Activated T-cell treated with anti-CD3 and anti-CD28 coated beads, Interleukin-2, amount 50 U/mL, for 4 hours (primary cell): ENCODE data around the gene SH2B2. TPM values are rescaled to one million over a fixed set of nuclear protein-coding genes. Genes with fewer than 3 reads are reported as not detected.
"Not testable (repeated sequence)": the region's sequence is repeated elsewhere in the genome, so short reads cannot be mapped to it uniquely, and the experiment has no call there.

ENCODE experiments used
- ATAC-seq, 2 donors: fragments of 200-7000 bp; cut with Tn5 transposase; one replicate each; pipeline ENCODE4 v1.10.0; 2021
- DNase-seq: peaks from one replicate; pipeline ENCODE4 v3.0.0-alpha.2; 2020
- H3K27me3 Mint-ChIP-seq: one replicate; pipeline ENCODE4 v1.8.0; 2021; ENCODE audit warnings: low read depth, mixed read lengths
- H3K36me3 Mint-ChIP-seq: one replicate; pipeline ENCODE4 v1.8.0; 2022; ENCODE audit warnings: mixed read lengths; ENCODE audit not compliant: insufficient read depth
- H3K4me1 Mint-ChIP-seq: one replicate; pipeline ENCODE4 v1.8.0; 2021; ENCODE audit warnings: low read depth, mixed read lengths
- H3K4me3 Mint-ChIP-seq: one replicate; pipeline ENCODE4 v1.8.0; 2021; ENCODE audit warnings: mild to moderate bottlenecking, moderate library complexity, mixed read lengths
- H3K9me3 Mint-ChIP-seq: one replicate; pipeline ENCODE4 v1.8.0; 2021; ENCODE audit warnings: mixed read lengths
- total RNA-seq, 3 donors: library from RNA; stranded (reverse); gene quantifications; one replicate each; pipeline ENCODE4 v1.2.1, GENCODE V29; 2021

The SH2B2 gene
- total RNA-seq, 3 donors from 2014 or later, result 2.3 to 3.0 (median 2.6) TPM

- no peak for DNase-seq
- H3K4me3 Mint-ChIP-seq, result peak overlapping the region; percentile 45
- H3K9me3 Mint-ChIP-seq, result no peaks in the 10 kb centered on the region
- H3K27me3 Mint-ChIP-seq, result peaks cover 2% of the 10 kb centered on the region
- ATAC-seq, result no peak
- H3K36me3 Mint-ChIP-seq, result no peaks in the 10 kb centered on the region
- H3K4me1 Mint-ChIP-seq, result peaks cover 39% of the 10 kb centered on the region
These were observed 1.3 kb downstream of the SH2B2 start for GRCh38 chr7:102287981-102288278.

GRCh38 chr7:102288285-102288930 is 1.7 kb downstream of the SH2B2 start:
- H3K4me3 Mint-ChIP-seq, result peak overlapping the region; percentile 55
- peaks cover 2% of the 10 kb centered on the region for H3K27me3 Mint-ChIP-seq

DNA sequence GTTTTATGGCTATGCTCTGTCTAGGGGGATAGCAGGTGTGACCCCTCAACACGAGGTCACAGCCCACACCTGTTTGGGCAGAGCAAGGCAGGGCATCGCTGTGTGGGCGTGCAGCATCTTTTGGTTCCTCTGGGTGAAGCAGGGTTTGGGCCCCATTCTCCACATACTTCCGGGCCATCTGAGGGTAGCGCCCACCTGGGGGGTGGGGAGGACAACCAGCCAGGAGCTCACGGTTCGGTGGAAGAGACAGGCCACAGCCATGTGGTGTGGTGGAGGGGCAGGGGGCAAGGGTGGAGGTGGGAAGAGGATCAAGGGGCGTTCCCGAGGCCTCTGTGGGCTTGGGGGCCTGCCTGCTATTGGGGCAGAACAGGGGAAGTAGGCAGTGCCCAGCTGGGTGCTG is 2.4 kb downstream of the SH2B2 start:
- H3K4me3 Mint-ChIP-seq, result no peak overlapping the region
- peaks cover 2% of the 10 kb centered on the region for H3K27me3 Mint-ChIP-seq
- peaks cover 37% of the 10 kb centered on the region for H3K4me1 Mint-ChIP-seq
- no peaks in the 10 kb centered on the region for H3K9me3 Mint-ChIP-seq
- ATAC-seq, result no peak
- no peak for DNase-seq
- no peaks in the 10 kb centered on the region for H3K36me3 Mint-ChIP-seq

More at GRCh38 chr7:102288285-102288930, 1.7 kb downstream of the SH2B2 start:
- Mint-ChIP-seq H3K36me3 (no peaks in the 10 kb centered on the region), H3K4me1 (peaks cover 39% of the 10 kb centered on the region), H3K9me3 (no peaks in the 10 kb centered on the region)
- ATAC-seq (no peak), DNase-seq (no peak)

DNA sequence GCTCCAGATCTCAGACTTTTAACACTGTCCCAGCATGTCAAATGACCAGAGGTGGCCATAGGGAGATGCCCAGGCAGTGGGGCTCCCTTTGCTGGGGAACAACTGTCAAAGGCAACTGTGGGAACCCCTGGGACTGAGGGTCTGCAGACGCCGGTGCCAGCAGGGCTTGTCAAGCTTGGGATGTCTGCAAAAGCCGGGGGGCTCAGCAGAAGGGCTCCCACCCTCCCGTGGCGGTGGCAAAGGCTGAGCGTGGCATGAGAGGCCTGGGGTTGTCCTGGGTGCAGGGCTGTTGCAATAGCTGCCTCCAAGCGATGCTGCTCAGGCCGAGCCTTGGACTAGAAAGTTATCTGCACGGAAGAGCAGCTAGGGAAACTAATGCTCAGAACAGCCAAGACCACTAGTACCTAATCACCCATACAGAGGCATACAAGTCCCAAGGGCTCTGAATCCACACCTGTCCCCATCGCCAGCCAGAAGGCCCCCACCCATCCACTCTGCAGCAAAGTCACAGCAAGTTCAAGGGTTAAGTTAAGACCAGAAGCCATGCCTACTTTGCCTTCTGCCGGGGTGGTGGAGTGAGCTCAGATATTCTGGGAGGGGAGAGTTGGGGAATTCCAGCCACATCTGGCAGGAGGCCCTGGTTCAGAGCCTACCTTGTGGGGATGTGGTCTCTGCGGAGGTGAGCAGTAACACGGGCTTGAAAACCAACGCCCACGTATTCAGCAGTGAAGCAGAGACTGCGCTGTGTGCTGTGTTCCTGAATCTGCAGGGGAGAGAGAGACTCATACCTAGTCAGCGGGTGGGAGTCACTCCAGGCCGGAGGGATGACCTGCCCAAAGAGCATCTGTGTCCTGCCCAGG is 4.6 kb downstream of the SH2B2 start:
- DNase-seq (peak; percentile 36), ATAC-seq (peak; percentile 32 to 35)
- Mint-ChIP-seq H3K4me1 (peaks cover 25% of the 10 kb centered on the region), H3K36me3 (no peaks in the 10 kb centered on the region), H3K4me3 (no peak overlapping the region), H3K27me3 (peaks cover 2% of the 10 kb centered on the region), H3K9me3 (no peaks in the 10 kb centered on the region)

- DNase-seq (no peak), ATAC-seq (no peak)
- Mint-ChIP-seq H3K27me3 (peaks cover 2% of the 10 kb centered on the region), H3K4me1 (peaks cover 25% of the 10 kb centered on the region), H3K9me3 (no peaks in the 10 kb centered on the region), H3K36me3 (no peaks in the 10 kb centered on the region), H3K4me3 (no peak overlapping the region)
These were observed 5.2 kb downstream of the SH2B2 start for GRCh38 chr7:102291916-102292267.

DNA sequence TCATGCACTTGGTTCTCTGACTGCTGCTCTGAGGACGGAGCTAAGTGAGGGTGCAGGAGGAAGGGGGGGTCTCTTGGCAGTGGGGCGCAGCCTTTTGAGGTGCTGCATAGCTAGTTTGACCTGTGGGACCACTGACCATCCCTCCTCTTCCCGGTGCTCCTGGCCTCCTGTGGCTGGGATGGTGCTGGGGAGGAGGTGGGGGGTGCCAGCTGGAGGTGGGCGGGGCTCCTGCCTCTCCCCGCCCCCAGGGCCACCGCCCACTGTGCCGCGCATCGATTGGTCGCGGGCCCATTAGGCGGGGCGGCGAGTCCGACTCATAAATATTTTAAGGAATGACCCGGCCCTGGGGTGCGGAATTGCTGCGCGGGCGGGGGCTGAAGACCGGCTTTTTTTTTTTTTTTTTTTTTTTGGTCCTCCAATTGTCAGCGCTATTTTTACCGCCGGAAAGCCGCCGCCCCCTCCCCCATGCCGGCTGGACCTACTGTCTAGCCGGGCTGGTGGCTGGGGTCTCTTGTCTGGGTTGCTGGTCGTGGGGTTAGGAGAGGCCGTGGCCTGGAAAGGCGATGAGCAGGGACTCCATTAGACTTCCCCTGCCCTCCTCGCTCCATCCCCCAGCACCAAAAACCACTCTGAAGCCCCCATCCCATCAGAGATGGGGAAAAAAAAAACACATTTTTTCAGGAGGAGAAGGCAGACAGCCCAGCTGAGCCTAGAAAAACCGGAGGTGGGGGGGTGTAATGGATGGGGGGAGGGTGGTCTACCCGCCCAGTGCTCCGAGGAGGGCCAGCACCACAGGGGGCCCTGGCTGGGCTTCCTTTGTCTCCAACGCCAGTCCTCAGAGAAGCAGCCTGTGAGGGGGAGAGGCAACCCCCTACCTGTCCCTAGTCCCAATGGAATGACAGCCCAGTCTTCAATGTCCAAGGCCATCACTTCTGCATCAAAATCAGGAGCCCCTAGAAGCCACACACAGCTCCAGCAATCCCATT is 6.4 kb downstream of the SH2B2 start:
- DNase-seq (no peak), ATAC-seq (no peak)
- Mint-ChIP-seq H3K4me3 (no peak overlapping the region), H3K27me3 (peaks cover 2% of the 10 kb centered on the region), H3K4me1 (peaks cover 24% of the 10 kb centered on the region), H3K9me3 (no peaks in the 10 kb centered on the region), H3K36me3 (no peaks in the 10 kb centered on the region)

GRCh38 chr7:102294589-102294988 is 7.9 kb downstream of the SH2B2 start:
- Mint-ChIP-seq H3K27me3 (peaks cover 2% of the 10 kb centered on the region), H3K36me3 (no peaks in the 10 kb centered on the region), H3K9me3 (no peaks in the 10 kb centered on the region), H3K4me1 (peaks cover 12% of the 10 kb centered on the region), H3K4me3 (no peak overlapping the region)
- ATAC-seq (no peak), DNase-seq (no peak)

DNA sequence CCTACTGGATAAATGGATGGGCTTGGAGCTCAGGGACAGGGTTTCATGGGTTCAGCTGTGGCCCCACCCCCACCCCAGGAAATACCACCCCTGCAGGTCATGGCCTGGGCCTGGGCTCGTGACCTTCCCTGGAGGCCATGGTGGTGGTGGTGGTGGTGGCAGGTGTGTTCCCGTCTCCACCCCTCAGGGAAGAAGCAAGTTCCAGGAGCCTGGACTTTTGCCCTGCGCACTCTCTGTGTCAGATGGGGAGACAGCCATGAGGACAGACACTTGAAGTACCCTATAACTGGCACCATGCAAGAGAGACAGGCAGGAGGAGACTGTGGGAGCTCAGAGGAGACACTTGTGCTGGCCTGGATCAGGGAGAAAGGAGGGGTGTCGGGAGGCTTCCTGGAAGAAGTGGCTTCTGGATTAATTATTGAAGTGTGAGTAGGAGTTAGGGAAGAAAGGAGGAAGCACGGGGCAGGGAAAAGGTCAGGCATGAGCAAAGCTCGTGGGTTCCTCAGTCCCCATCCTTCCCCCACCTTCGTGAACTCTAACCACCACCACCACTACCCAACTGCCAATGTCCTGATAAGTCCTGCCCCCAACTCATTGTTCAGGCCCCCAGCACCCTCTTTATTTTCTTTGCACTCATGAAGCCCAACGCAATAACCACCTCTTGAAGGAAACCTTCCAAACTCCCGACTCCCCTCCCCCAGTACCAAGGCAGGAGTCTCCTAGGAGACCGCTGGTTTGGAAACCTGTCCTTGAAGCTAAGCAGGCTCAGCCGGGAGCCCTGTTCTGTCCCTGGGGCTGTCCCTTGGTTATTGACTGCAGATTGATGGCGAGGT is 8.9 kb downstream of the SH2B2 start:
- Mint-ChIP-seq H3K4me3 (no peak overlapping the region), H3K4me1 (peaks cover 10% of the 10 kb centered on the region), H3K27me3 (no peaks in the 10 kb centered on the region), H3K36me3 (no peaks in the 10 kb centered on the region), H3K9me3 (no peaks in the 10 kb centered on the region)
- DNase-seq (no peak), ATAC-seq (no peak)

DNA sequence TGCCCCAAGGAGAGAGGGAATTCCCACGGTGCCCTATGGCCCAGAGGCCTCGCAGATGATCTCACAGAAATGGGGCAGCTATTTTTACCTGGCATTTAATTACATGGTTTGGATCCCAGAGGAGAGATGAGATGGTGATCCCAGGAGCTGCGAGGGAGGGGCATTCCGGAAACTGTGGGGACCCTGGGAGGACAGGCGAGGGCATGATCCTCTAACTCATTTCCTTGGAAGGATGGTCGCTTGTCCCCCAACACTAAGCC is 9.4 kb downstream of the SH2B2 start:
- H3K4me1 Mint-ChIP-seq, result peaks cover 9% of the 10 kb centered on the region
- ATAC-seq, result no peak
- no peaks in the 10 kb centered on the region for H3K27me3 Mint-ChIP-seq
- no peaks in the 10 kb centered on the region for H3K9me3 Mint-ChIP-seq
- no peak for DNase-seq
- no peaks in the 10 kb centered on the region for H3K36me3 Mint-ChIP-seq
- no peak overlapping the region for H3K4me3 Mint-ChIP-seq

GRCh38 chr7:102296514-102296913 is 9.8 kb downstream of the SH2B2 start:
- Mint-ChIP-seq H3K36me3 (no peaks in the 10 kb centered on the region), H3K4me1 (peaks cover 5% of the 10 kb centered on the region), H3K4me3 (no peak overlapping the region), H3K9me3 (no peaks in the 10 kb centered on the region), H3K27me3 (no peaks in the 10 kb centered on the region)
- no peak for DNase-seq
- ATAC-seq, result no peak

DNA sequence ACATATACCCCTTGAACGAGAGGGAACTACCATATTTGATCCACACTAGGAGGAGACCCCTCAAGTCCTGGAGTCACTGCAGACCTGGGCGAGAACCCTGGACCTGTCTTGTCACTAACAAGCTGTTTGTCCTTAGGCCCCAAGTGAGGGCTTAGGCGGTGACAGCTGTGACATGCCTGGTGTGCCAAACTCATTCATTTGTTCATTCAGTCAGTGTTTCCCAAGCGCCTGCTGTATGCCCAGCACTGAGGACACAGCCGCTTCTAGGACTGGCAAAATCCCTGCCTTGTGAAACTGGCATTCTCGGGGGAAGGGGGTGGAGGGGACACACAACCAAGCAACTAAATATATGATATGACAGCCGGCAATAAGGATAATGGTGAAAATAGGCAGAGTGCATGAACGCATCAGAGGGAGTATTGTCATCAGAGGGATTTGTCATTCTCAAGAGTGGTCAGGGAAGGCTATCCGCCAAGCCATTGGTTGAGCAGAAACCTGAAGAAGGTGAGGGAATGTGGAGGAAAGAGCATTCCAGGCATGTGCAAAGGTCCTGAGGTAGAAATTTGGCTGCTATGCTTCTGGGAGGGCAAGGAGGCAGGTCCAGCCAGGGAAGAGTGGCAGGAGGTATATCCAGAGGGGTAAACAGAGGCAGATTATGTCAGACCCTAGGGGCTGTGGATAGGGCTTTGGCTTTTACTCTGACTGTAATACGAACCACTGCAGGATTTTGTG is 11.0 kb downstream of the SH2B2 start:
- Mint-ChIP-seq H3K27me3 (no peaks in the 10 kb centered on the region), H3K9me3 (no peaks in the 10 kb centered on the region), H3K4me3 (no peak overlapping the region), H3K36me3 (no peaks in the 10 kb centered on the region), H3K4me1 (no peaks in the 10 kb centered on the region)
- no peak for DNase-seq
- ATAC-seq, result no peak

- ATAC-seq (no peak), DNase-seq (no peak)
- H3K4me3 Mint-ChIP-seq, result no peak overlapping the region
- H3K4me1 Mint-ChIP-seq, result peaks cover 4% of the 10 kb centered on the region
- H3K36me3 Mint-ChIP-seq, result no peaks in the 10 kb centered on the region
- no peaks in the 10 kb centered on the region for H3K9me3 Mint-ChIP-seq
- no peaks in the 10 kb centered on the region for H3K27me3 Mint-ChIP-seq
These were observed 14.1 kb downstream of the SH2B2 start for GRCh38 chr7:102300643-102301221.

GRCh38 chr7:102301367-102301766 is 14.7 kb downstream of the SH2B2 start:
- not testable (repeated sequence) for H3K4me1 Mint-ChIP-seq, DNase-seq, H3K9me3 Mint-ChIP-seq

More at GRCh38 chr7:102301367-102301766, 14.7 kb downstream of the SH2B2 start:
- not testable (repeated sequence) for ATAC-seq, H3K4me3 Mint-ChIP-seq, H3K27me3 Mint-ChIP-seq, H3K36me3 Mint-ChIP-seq
